Right lobe of liver (tissue), 6 donors: ENCODE data around the gene AIFM3. TPM values are rescaled to one million over a fixed set of nuclear protein-coding genes. Genes with fewer than 3 reads are reported as not detected.

Experiments used
- ATAC-seq, 4 donors: fragments of 200-7000 bp; cut with Tn5 transposase; one replicate each; pipeline ENCODE4 v1.9.1; 2020; ENCODE audit warnings: mild to moderate bottlenecking in 4 of 4, moderate library complexity in 4 of 4
- DNase-seq, 3 donors: peaks; one replicate each; pipeline ENCODE4 v3.0.0-alpha.2; 2020
- H3K27ac ChIP-seq, 3 donors: fragments of 200-600 bp; one replicate each; pipeline ENCODE4 v1.8.0; 2022
- H3K27me3 ChIP-seq, 2 donors: fragments of 200-600 bp; one replicate each; pipeline ENCODE4 v1.8.0; 2022
- H3K36me3 ChIP-seq, 4 donors: fragments of 200-600 bp; sonication (generic) in 1 of 4; one replicate each; pipeline versions ENCODE4 v1.5.1 to v1.8.0; 2017 to 2022; ENCODE audit warnings: control low read depth in 1 of 4
- H3K4me1 ChIP-seq, 4 donors: fragments of 200-600 bp; sonication (generic) in 1 of 4; one replicate each; pipeline versions ENCODE4 v1.5.1 to v1.8.0; 2017 to 2022; ENCODE audit warnings: control low read depth in 1 of 4
- H3K4me3 ChIP-seq, 3 donors: fragments of 200-600 bp; one replicate each; pipeline ENCODE4 v1.8.0; 2022
- H3K9me3 ChIP-seq, 4 donors: fragments of 200-600 bp; sonication (generic) in 1 of 4; one replicate each; pipeline versions ENCODE4 v1.5.1 to v1.8.0; 2017 to 2022; ENCODE audit warnings: control low read depth in 1 of 4
- POLR2A ChIP-seq: fragments of 450-650 bp; IDR thresholded peaks from one replicate; pipeline ENCODE4 v1.6.1; 2017; ENCODE audit warnings: antibody characterized with exemption, mild to moderate bottlenecking
- WGBS: methylation state at CpG from one replicate; pipeline ENCODE4 v1.1.6; 2018; ENCODE audit warnings: low coverage, low lambda C conversion rate; ENCODE audit not compliant: insufficient coverage; ENCODE audit errors: missing lambda C conversion rate; 5-methylcytosine and 5-hydroxymethylcytosine counted together
- intact Hi-C, 2 donors: fragments of 100-400 bp; cut with DNase I; formaldehyde crosslinking; loops; one replicate each; pipeline versions ENCODE4 v1.11.2 to v1.14.1; 2022
- total RNA-seq, 6 experiments: library from RNA; depleted of rRNA in 2 of 6; stranded (reverse); fragments of >200 nt in 2 of 6; fragmentation: NEBNext Ultra II Directional in 3 of 6; extraction: Animal tissue kit (Norgen Biotek cat#: 25700) in 3 of 6; gene quantifications; one replicate each; pipeline versions ENCODE4 v1.1.0 to v1.2.4, GENCODE V29; 2016 to 2023
- TF ChIP-seq, protein P1 (sequence below), 4 donors: fragments of 200-600 bp in 3 of 4; fragments of 450-650 bp in 1 of 4; IDR thresholded peaks; one replicate each; pipeline versions ENCODE4 v1.5.1 to v1.8.0; 2016 to 2022; ENCODE audit warnings: antibody characterized with exemption in 4 of 4, mild to moderate bottlenecking in 2 of 4
- donor health status: DM: no; HTN: yes; CAD: no.
- donor health status: DM: no; HTN: no; CAD: no.
- donor health status: DM: no; HTN: no; CAD: no.
- donor health status: DM: no; HTN: yes; CAD: no.
- donor health status: DM: no; HTN: yes; CAD: no.

The AIFM3 gene
- total RNA-seq, 6 experiments from 2014 or later = 0.37 to 1.4 (median 1.0) TPM

DNA sequence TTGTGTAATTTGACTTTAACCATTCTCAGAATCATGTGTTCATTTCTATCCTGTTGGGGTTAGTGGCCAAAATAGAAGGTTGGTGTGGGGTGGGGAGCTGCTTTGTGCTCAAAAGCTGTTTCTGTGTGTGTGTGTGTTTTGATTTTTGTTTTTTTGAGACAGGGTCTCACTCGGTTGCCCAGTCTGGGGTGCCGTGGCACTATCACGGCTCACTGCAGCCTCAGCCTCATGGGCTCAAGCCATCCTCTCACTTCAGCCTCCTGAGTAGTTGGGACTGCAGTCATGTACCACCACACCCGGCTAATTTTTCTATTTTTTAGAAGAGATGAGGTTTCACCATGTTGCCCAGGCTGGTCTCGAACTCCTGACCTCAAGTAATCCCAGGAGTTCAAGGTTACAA is 18.1 kb upstream of the AIFM3 start:
- Histone ChIP-seq H3K27me3 (no peaks in the 10 kb centered on the region), H3K27ac (peak overlapping the region in 2 of 3 donors; percentile 41 to 49), H3K4me3 (no peak overlapping the region), H3K4me1 (peaks cover 0 to 52% (median 24%) of the 10 kb centered on the region in 4 donors), H3K36me3 (peaks cover 0 to 14% (median 6%) of the 10 kb centered on the region in 4 donors), H3K9me3 (no peaks in the 10 kb centered on the region)
- DNase-seq (no peak), ATAC-seq (no peak)
- intact Hi-C loops = loop anchor here in 1 of 2 donors (10.0 kb wide), 1 partner anchor 46 kb away; no protein-coding TSS in a partner anchor
- WGBS = 87% methylated on average over 5 of the region's 5 CpGs
- TF ChIP-seq, protein P1, sequence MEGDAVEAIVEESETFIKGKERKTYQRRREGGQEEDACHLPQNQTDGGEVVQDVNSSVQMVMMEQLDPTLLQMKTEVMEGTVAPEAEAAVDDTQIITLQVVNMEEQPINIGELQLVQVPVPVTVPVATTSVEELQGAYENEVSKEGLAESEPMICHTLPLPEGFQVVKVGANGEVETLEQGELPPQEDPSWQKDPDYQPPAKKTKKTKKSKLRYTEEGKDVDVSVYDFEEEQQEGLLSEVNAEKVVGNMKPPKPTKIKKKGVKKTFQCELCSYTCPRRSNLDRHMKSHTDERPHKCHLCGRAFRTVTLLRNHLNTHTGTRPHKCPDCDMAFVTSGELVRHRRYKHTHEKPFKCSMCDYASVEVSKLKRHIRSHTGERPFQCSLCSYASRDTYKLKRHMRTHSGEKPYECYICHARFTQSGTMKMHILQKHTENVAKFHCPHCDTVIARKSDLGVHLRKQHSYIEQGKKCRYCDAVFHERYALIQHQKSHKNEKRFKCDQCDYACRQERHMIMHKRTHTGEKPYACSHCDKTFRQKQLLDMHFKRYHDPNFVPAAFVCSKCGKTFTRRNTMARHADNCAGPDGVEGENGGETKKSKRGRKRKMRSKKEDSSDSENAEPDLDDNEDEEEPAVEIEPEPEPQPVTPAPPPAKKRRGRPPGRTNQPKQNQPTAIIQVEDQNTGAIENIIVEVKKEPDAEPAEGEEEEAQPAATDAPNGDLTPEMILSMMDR (IDR thresholded peaks at IDR 0.05) = no peak
- no peak for TF ChIP-seq POLR2A

DNA sequence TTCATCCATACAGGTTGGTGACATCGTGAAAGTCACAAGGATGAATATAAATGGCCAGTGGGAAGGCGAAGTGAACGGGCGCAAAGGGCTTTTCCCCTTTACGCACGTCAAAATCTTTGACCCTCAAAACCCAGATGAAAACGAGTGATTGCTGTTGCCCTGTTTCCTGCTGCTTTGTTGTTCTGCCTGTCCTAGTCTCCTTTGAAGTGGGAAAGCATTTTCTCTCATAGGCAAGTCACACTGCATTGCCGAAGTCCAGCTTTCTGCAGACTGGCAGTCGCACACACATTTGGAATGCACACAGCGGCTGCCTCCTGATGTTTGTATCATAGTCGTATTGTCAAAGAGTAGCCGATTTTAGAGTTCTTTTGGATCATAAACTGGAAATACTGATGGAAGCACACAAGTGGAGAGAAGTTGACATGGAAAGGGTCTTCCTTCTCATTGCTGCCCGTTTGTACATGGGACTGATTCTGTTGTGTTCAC is 17.3 kb upstream of the AIFM3 start:
- intact Hi-C loops = loop anchor here in 1 of 2 donors (10.0 kb wide), 1 partner anchor 45 kb away; no protein-coding TSS in a partner anchor

DNA sequence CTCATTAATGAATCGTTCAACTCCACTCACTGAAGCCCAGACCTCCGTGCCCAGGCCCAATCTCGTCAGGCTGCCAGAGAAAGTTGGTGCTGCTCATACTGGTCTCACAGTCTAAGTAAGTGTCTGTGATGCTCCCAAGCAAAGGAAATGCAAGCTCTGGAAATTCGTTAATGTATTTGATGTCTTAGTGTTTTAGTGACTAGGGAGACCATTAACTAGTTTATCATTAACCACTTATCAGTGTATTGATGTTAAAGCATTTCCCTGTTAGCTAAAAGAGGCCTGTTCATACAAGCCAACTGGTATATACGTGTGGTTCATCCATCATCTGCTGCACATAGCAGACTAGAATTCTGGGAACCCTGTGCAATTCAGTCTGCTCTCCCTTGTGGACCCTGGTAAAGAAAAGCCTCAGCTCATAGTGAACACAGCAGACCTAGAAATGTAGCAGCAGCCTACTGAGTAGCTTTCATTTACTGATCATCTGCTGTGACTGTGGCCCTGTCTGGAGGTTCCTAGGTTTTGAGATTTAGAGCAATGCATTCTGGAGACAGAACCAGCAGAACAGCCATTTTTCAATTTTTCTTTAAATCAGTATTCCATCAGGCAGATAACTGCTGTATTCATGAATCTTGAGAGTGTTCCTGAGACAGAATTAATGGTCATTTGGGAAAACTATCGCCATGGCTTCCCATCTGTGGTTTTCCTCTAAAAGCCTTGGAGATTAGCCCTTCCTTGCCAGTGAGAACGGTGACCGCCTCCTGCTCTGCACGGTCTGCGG is 15.7 kb upstream of the AIFM3 start:
- no peaks in the 10 kb centered on the region for H3K9me3 ChIP-seq
- H3K36me3 ChIP-seq = peaks cover 0 to 14% (median 6%) of the 10 kb centered on the region in 4 donors
- no peak overlapping the region for H3K4me3 ChIP-seq
- intact Hi-C loops = no loop called here
- H3K27ac ChIP-seq = peak overlapping the region; percentile 37 to 86 (median 85)
- TF ChIP-seq, protein P1 (IDR thresholded peaks at IDR 0.05) = no peak
- no peak for TF ChIP-seq POLR2A
- no peaks in the 10 kb centered on the region for H3K27me3 ChIP-seq
- H3K4me1 ChIP-seq = peaks cover 0 to 60% (median 27%) of the 10 kb centered on the region in 4 donors
- DNase-seq (no peak), ATAC-seq (peak; percentile 6 to 43 (median 27))
- WGBS = 57% methylated on average over 9 of the region's 10 CpGs

More for the DNA sequence above, 17.3 kb upstream of the AIFM3 start:
- peaks cover 0 to 14% (median 6%) of the 10 kb centered on the region in 4 donors for H3K36me3 ChIP-seq
- TF ChIP-seq POLR2A = no peak
- TF ChIP-seq, protein P1 (IDR thresholded peaks at IDR 0.05) = no peak
- no peak overlapping the region for H3K4me3 ChIP-seq
- ATAC-seq = no peak
- no peaks in the 10 kb centered on the region for H3K9me3 ChIP-seq
- DNase-seq = no peak
- H3K4me1 ChIP-seq = peaks cover 0 to 59% (median 26%) of the 10 kb centered on the region in 4 donors
- no peaks in the 10 kb centered on the region for H3K27me3 ChIP-seq
- WGBS = 78% methylated on average over 11 of the region's 13 CpGs
- H3K27ac ChIP-seq = no peak overlapping the region

DNA sequence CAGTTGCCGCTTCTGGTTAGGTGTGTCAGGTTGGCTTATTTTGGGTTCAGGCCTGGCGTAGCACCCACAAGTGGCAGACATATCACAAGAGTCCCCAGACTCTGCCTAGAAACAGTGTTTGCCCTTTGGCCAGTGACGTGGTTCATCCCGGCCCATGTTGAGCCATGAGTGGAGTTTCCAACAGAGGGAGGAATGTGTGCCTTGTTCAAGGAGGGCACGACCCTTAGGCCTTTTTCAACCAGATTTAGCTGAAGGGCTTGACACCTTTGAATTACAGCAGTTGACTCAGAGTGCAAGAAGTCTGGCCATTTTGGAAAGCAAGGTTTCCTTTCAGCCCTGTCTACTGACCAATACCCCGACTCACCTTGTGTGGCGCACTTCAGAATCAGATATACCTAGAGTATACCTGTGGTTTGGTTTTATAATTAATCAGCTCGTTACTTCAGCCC is 15.1 kb upstream of the AIFM3 start:
- no peak overlapping the region for H3K4me3 ChIP-seq
- intact Hi-C loops = no loop called here
- peak; percentile 62 to 76 (median 66) for ATAC-seq
- peaks cover 0 to 14% (median 6%) of the 10 kb centered on the region in 4 donors for H3K36me3 ChIP-seq
- H3K9me3 ChIP-seq = no peaks in the 10 kb centered on the region
- H3K4me1 ChIP-seq = peaks cover 0 to 60% (median 28%) of the 10 kb centered on the region in 4 donors
- DNase-seq = peak; percentile 58 to 82 (median 78)
- peak overlapping the region; percentile 56 to 86 (median 85) for H3K27ac ChIP-seq
- no peaks in the 10 kb centered on the region for H3K27me3 ChIP-seq
- no peak for TF ChIP-seq POLR2A
- TF ChIP-seq, protein P1 (IDR thresholded peaks at IDR 0.05) = peak in 1 of 4 donors; percentile 13
- 54% methylated on average over 6 of the region's 8 CpGs for WGBS
